K562 (cell line): ENCODE data around the gene CNGB1. TPM values are rescaled to one million over a fixed set of nuclear protein-coding genes. Genes with fewer than 3 reads are reported as not detected.

Experiments used
- ATAC-seq: fragments of 200-7000 bp; cut with Tn5 transposase; 3 replicates; pipeline ENCODE4 v1.9.1; 2020; ENCODE audit warnings: moderate library complexity
- BruUV-seq: library from RNA; stranded (reverse); fragments of 400-500 nt; replicated peaks from 2 replicates; lab custom pipeline; 2021; lab: Mats Ljungman, UMichigan
- CTCF ChIA-PET: fragments of 300-600 bp; formaldehyde crosslinking; extraction: SDS; loops from one replicate; lab custom pipeline; 2021; ENCODE audit warnings: low intra/inter-chr PET ratio; lab: Yijun Ruan, JAX
- POLR2A ChIA-PET: fragments of 300-600, 350-650 bp; sonication (Branson Sonifier 250); formaldehyde crosslinking; extraction: SDS; loops from one replicate; lab custom pipeline; 2021; ENCODE audit warnings: antibody characterized with exemption, inconsistent platforms; lab: Yijun Ruan, JAX
- DNase-seq, 4 experiments: peaks; one replicate each; pipeline versions ENCODE4 v3.0.0 to v3.0.0-alpha.2; 2011 to 2018; ENCODE audit warnings: low spot score in 3 of 4, mixed read lengths in 3 of 4; ENCODE audit errors: extremely low read depth in 1 of 4
- FAIRE-seq: peaks from 2 replicates; lab custom pipeline; 2011; peaks lifted over from hg19 to GRCh38; lab: Jason Lieb, UNC
- H2AFZ ChIP-seq: 2 replicates; pipeline ENCODE4 v1.6.0; 2011; ENCODE audit warnings: low read depth, low read length, control low read depth, inconsistent platforms
- H3K27ac ChIP-seq: fragments of 200-600 bp; 3 replicates; pipeline ENCODE4 v1.8.0; 2011; ENCODE audit warnings: low read depth, mild to moderate bottlenecking, control low read depth, inconsistent platforms, low read length, moderate library complexity, mixed read lengths; ENCODE audit errors: extremely low read depth
- H3K27me3 ChIP-seq, 2 experiments: fragments of 300-600 bp in 1 of 2; 2 replicates in 1 of 2; 3 replicates in 1 of 2; pipeline versions ENCODE4 v1.6.0 to v1.8.0; 2011; ENCODE audit warnings: inconsistent platforms in 2 of 2, low read length in 2 of 2, mild to moderate bottlenecking in 1 of 2, mixed read lengths in 1 of 2, moderate library complexity in 1 of 2; ENCODE audit not compliant: control insufficient read depth in 2 of 2, insufficient read depth in 2 of 2
- H3K36me3 ChIP-seq: fragments of 300-600 bp; 3 replicates; pipeline ENCODE4 v1.8.0; 2011; ENCODE audit warnings: mild to moderate bottlenecking, low read length, inconsistent platforms; ENCODE audit not compliant: control insufficient read depth, insufficient read depth
- H3K4me1 ChIP-seq, 2 experiments: fragments of 200-600 bp in 1 of 2; replicated peaks in 1 of 2; 2 replicates in 1 of 2; 3 replicates in 1 of 2; pipeline versions ENCODE4 v1.5.1 to v1.8.0; 2011; ENCODE audit warnings: inconsistent platforms in 2 of 2, low read length in 2 of 2, mild to moderate bottlenecking in 1 of 2, mixed read lengths in 1 of 2, moderate library complexity in 1 of 2; ENCODE audit not compliant: control insufficient read depth in 2 of 2, insufficient read depth in 2 of 2
- H3K4me2 ChIP-seq: 2 replicates; pipeline ENCODE4 v1.6.1; 2011; ENCODE audit warnings: low read length, control low read depth, inconsistent platforms, mixed read lengths; ENCODE audit not compliant: insufficient read depth
- H3K4me3 ChIP-seq: fragments of 200-600 bp; sonication (generic), shearing (Covaris generic); 2 replicates; pipeline ENCODE4 v1.5.1; 2016; ENCODE audit warnings: control low read depth, inconsistent platforms
- H3K79me2 ChIP-seq: fragments of 200-600 bp; 3 replicates; pipeline ENCODE4 v1.8.0; 2011; ENCODE audit warnings: low read length, inconsistent platforms; ENCODE audit not compliant: control insufficient read depth, insufficient read depth
- H3K9ac ChIP-seq, 2 experiments: 2 replicates each; pipeline versions ENCODE4 v1.6.0 to v1.6.1; 2011; ENCODE audit warnings: low read depth in 2 of 2, low read length in 2 of 2, control low read depth in 1 of 2, inconsistent platforms in 1 of 2, mild to moderate bottlenecking in 1 of 2, mixed read lengths in 1 of 2; ENCODE audit not compliant: insufficient read depth in 1 of 2
- H3K9me1 ChIP-seq: one replicate; pipeline ENCODE4 v1.6.0; 2011; ENCODE audit warnings: inconsistent platforms, mild to moderate bottlenecking, low read length, moderate library complexity; ENCODE audit not compliant: control insufficient read depth, insufficient read depth
- H3K9me3 ChIP-seq: replicated peaks from 2 replicates; pipeline ENCODE4 v1.5.1; 2011; ENCODE audit warnings: low read depth, low read length, inconsistent platforms; ENCODE audit not compliant: control insufficient read depth, insufficient read depth
- H4K20me1 ChIP-seq: replicated peaks from 2 replicates; pipeline ENCODE4 v1.6.1; 2011; ENCODE audit warnings: low read length, inconsistent platforms, mixed read lengths; ENCODE audit not compliant: control insufficient read depth, insufficient read depth
- DPF2 ChIP-seq: fragments of 450-650 bp; IDR thresholded peaks from 2 replicates; pipeline ENCODE4 v1.6.1; 2016
- EP400 ChIP-seq: fragments of 450-650 bp; IDR thresholded peaks from 2 replicates; pipeline ENCODE4 v1.6.1; 2017; ENCODE audit warnings: antibody characterized with exemption, mild to moderate bottlenecking, moderate library complexity
- NR4A1 ChIP-seq, 2 experiments: fragments of 250-450 bp in 1 of 2; fragments of 450-650 bp in 1 of 2; sonication (Bioruptor Pico) in 1 of 2; IDR thresholded peaks; 2 replicates each; pipeline versions ENCODE4 v1.4.0 to v1.6.1; 2016 to 2020; ENCODE audit warnings: mild to moderate bottlenecking in 2 of 2, missing compliant biosample characterization in 1 of 2, missing genetic modification characterization in 1 of 2, moderate library complexity in 1 of 2
- OTX1 ChIP-seq: fragments of 450-650 bp; formaldehyde crosslinking; IDR thresholded peaks from 2 replicates; pipeline ENCODE4 v1.4.0; 2022; ENCODE audit warnings: mild to moderate bottlenecking
- WGBS: fragments of 100-300 bp; shearing (Covaris generic); methylation state at CpG from one replicate; pipeline ENCODE4 v1.1.6; 2016; ENCODE audit warnings: low coverage, mixed read lengths; ENCODE audit not compliant: insufficient coverage; ENCODE audit errors: missing lambda C conversion rate; 5-methylcytosine and 5-hydroxymethylcytosine counted together
- in situ Hi-C: fragments of 300-500 bp; cut with MboI; formaldehyde crosslinking; loops from 4 replicates; pipeline ENCODE4 v1.15.0; 2018; ENCODE audit warnings: inconsistent platforms, mixed read lengths
- intact Hi-C: fragments of 100-400 bp; cut with micrococcal nuclease; formaldehyde crosslinking; loops from 2 replicates; pipeline ENCODE4 v1.14.2; 2022
- polyA plus RNA-seq, 8 experiments: library from polyadenylated mRNA; depleted of rRNA in 4 of 8; stranded (reverse) in 5 of 8; unstranded in 3 of 8; fragments of >200 nt; fragmentation: Nextera tagmentation in 2 of 8; fragmentation: Illumina TruSeq in 1 of 8; extraction: Ambion mirVana in 2 of 8; extraction: Trizol in 1 of 8; gene quantifications; 2 replicates each; pipeline versions ENCODE4 v1.2.1 to v1.2.3, GENCODE V29; 2011 to 2014; ENCODE audit warnings: inconsistent platforms in 1 of 8, missing spikeins in 1 of 8
- total RNA-seq, 7 experiments: library from RNA; depleted of rRNA in 6 of 7; stranded (reverse); fragments of >200 nt in 6 of 7; fragmentation: Illumina TruSeq in 2 of 7; extraction: Trizol in 2 of 7; gene quantifications; 2 replicates each; pipeline versions ENCODE4 v1.2.1 to v1.2.3, GENCODE V29; 2011 to 2021; ENCODE audit warnings: low replicate concordance in 1 of 7
- TF ChIP-seq, protein P1 (sequence below): fragments of 250-450 bp; sonication (Bioruptor Pico); IDR thresholded peaks from 2 replicates; pipeline ENCODE4 v1.8.0; 2022; ENCODE audit warnings: inconsistent platforms
- TF ChIP-seq, protein P2 (sequence below): sonication (generic); formaldehyde crosslinking; IDR thresholded peaks from 2 replicates; pipeline ENCODE4 v1.8.0; 2022; ENCODE audit warnings: mild to moderate bottlenecking, missing genetic modification reagents
- TF ChIP-seq, protein P3 (sequence below), 2 experiments: fragments of 450-650 bp; conservative IDR thresholded peaks; 2 replicates each; pipeline ENCODE4 v1.6.1; 2017; ENCODE audit warnings: mild to moderate bottlenecking in 2 of 2, moderate library complexity in 2 of 2

CNGB1 gene
- total and polyA plus RNA-seq, 9 of the 15 experiments (the other 6 are each of a cell fraction or from before 2014, with no cell fraction given): not detected

DNA sequence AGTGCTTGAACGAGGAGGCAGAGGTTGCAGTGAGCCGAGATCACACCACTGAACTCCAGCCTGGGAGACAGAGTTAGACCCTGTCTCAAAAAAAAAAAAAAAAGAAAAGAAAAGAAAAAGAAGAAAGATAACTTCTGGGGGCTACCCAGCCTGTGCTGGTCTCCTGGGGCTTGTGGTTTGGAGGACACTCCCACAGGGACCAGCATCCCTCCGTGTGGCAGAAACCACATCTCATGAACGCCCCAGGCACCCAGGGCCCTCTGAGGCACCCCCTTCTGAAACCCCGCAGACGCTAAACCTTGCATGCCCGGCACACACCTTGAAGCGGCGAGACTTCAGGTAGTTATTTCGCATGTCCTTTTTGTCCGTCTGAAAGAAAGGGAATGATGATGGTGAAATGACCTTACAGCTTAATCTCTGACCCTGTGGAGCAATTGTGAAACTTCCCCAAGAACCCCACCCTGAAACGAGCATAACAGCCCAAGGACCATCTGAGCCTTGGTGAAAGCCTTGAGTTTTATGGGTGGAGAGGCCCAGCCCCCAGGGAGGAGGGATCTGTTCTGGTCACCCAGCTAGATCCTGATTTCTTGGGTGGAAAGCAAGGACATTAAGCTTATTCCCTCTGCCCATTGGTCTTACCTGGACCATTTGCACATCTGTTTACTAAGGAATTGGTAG is 55.0 kb downstream of the CNGB1 start:
- ATAC-seq (no peak), FAIRE-seq (no peak), DNase-seq (no peak)
- H3K36me3 ChIP-seq: no peaks in the 10 kb centered on the region
- H2AFZ ChIP-seq: no peak overlapping the region
- H3K27ac ChIP-seq: no peak overlapping the region
- no peaks in the 10 kb centered on the region for H3K9me3 ChIP-seq
- WGBS: 17% methylated on average over 10 of the region's 12 CpGs
- H3K4me3 ChIP-seq: no peak overlapping the region
- H3K4me2 ChIP-seq: no peak overlapping the region
- H3K4me1 ChIP-seq: 0 out of 5 replicates have a peak, but pooled peaks cover 0 to 3% of the 10 kb centered on the region in 2 experiments
- peaks cover 16 to 70% of the 10 kb centered on the region in 2 experiments; a peak in 4 of 5 replicates for H3K27me3 ChIP-seq
- no peaks in the 10 kb centered on the region for H3K9me1 ChIP-seq
- BruUV-seq: no TSS peak
- intact Hi-C loops (no loop called here), in situ Hi-C loops (no loop called here)
- CTCF ChIA-PET: no interaction called here
- POLR2A ChIA-PET: interaction anchor here (0.6 to 0.8 kb wide), 2 partner anchors 10 to 60 kb away, joined by 3 read pairs; a partner anchor contains a TSS
- H4K20me1 ChIP-seq: peaks cover 5% of the 10 kb centered on the region; the same call in 1 of the 2 replicates
- no peak overlapping the region for H3K9ac ChIP-seq
- H3K79me2 ChIP-seq: no peaks in the 10 kb centered on the region
- TF ChIP-seq, protein P1, sequence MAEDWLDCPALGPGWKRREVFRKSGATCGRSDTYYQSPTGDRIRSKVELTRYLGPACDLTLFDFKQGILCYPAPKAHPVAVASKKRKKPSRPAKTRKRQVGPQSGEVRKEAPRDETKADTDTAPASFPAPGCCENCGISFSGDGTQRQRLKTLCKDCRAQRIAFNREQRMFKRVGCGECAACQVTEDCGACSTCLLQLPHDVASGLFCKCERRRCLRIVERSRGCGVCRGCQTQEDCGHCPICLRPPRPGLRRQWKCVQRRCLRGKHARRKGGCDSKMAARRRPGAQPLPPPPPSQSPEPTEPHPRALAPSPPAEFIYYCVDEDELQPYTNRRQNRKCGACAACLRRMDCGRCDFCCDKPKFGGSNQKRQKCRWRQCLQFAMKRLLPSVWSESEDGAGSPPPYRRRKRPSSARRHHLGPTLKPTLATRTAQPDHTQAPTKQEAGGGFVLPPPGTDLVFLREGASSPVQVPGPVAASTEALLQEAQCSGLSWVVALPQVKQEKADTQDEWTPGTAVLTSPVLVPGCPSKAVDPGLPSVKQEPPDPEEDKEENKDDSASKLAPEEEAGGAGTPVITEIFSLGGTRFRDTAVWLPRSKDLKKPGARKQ (CRISPR knock-in tag): no peak
- TF ChIP-seq OTX1 (CRISPR knock-in tag): no peak
- no peak for TF ChIP-seq NR4A1 (CRISPR knock-in tag; IDR thresholded peaks at IDR 0.05)
- TF ChIP-seq NR4A1 (tag; IDR thresholded peaks at IDR 0.05): no peak
- TF ChIP-seq, protein P2, sequence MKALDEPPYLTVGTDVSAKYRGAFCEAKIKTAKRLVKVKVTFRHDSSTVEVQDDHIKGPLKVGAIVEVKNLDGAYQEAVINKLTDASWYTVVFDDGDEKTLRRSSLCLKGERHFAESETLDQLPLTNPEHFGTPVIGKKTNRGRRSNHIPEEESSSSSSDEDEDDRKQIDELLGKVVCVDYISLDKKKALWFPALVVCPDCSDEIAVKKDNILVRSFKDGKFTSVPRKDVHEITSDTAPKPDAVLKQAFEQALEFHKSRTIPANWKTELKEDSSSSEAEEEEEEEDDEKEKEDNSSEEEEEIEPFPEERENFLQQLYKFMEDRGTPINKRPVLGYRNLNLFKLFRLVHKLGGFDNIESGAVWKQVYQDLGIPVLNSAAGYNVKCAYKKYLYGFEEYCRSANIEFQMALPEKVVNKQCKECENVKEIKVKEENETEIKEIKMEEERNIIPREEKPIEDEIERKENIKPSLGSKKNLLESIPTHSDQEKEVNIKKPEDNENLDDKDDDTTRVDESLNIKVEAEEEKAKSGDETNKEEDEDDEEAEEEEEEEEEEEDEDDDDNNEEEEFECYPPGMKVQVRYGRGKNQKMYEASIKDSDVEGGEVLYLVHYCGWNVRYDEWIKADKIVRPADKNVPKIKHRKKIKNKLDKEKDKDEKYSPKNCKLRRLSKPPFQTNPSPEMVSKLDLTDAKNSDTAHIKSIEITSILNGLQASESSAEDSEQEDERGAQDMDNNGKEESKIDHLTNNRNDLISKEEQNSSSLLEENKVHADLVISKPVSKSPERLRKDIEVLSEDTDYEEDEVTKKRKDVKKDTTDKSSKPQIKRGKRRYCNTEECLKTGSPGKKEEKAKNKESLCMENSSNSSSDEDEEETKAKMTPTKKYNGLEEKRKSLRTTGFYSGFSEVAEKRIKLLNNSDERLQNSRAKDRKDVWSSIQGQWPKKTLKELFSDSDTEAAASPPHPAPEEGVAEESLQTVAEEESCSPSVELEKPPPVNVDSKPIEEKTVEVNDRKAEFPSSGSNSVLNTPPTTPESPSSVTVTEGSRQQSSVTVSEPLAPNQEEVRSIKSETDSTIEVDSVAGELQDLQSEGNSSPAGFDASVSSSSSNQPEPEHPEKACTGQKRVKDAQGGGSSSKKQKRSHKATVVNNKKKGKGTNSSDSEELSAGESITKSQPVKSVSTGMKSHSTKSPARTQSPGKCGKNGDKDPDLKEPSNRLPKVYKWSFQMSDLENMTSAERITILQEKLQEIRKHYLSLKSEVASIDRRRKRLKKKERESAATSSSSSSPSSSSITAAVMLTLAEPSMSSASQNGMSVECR (CRISPR knock-in tag): no peak
- no peak for TF ChIP-seq DPF2
- TF ChIP-seq EP400: no peak
- TF ChIP-seq, protein P3, sequence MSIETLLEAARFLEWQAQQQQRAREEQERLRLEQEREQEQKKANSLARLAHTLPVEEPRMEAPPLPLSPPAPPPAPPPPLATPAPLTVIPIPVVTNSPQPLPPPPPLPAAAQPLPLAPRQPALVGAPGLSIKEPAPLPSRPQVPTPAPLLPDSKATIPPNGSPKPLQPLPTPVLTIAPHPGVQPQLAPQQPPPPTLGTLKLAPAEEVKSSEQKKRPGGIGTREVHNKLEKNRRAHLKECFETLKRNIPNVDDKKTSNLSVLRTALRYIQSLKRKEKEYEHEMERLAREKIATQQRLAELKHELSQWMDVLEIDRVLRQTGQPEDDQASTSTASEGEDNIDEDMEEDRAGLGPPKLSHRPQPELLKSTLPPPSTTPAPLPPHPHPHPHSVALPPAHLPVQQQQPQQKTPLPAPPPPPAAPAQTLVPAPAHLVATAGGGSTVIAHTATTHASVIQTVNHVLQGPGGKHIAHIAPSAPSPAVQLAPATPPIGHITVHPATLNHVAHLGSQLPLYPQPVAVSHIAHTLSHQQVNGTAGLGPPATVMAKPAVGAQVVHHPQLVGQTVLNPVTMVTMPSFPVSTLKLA (conservative IDR thresholded peaks at IDR 0.05): no peak
